ENCODE measurements around the gene PRMT2. TPM values are rescaled to one million over a fixed set of nuclear protein-coding genes. Genes with fewer than 3 reads are reported as not detected.

Gene PRMT2
- total RNA-seq, 1 donor from 2014 or later = 57.8 TPM

Other genes with a start within 250 kb of the PRMT2 start
- 23.9 TPM for gene DIP2A, start 176.8 kb upstream of the PRMT2 start, total RNA-seq
- gene S100B, start 30.6 kb upstream of the PRMT2 start, total RNA-seq = 8.3 TPM